ENCODE measurements around the gene PXMP4.

Gene PXMP4

DNA sequence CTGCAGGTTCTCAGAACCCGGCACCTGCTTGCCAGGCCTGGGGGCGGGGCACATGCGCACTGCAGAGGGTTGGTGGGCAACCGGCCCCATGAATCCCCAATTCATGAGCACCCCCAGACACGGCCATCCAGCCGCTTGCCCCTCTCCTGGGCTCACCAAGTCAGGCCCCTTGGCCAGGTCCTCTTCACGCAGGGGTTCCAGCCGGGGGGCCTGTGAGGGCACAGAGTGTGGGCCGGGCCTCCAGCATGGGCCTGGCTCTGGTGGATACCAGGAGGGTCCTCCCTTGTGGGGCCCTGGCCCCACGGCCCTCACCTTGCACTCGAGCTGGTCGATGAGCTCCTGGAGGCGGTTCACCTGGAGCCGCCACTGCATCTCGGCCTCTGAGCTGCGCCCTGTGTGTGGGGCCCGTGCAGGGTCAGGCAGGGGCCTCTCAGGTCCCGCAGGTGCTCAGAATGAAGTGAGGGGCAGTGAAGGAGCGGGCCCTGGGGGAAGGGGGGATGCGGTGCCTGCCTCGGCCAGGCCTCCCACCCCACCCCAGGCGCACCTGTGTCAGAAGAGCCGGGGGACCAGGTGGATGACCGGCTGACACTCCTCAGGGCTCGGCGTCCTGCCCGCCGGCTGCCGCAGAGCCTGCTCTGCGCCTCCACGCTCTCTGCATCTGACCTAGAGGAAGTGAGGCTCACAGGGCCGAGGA, 60.6 kb downstream of the PXMP4 start:
- no peak overlapping the region for H3K27ac ChIP-seq
- no peak for DNase-seq (ENCODE audit: low read depth, low spot score)

DNA sequence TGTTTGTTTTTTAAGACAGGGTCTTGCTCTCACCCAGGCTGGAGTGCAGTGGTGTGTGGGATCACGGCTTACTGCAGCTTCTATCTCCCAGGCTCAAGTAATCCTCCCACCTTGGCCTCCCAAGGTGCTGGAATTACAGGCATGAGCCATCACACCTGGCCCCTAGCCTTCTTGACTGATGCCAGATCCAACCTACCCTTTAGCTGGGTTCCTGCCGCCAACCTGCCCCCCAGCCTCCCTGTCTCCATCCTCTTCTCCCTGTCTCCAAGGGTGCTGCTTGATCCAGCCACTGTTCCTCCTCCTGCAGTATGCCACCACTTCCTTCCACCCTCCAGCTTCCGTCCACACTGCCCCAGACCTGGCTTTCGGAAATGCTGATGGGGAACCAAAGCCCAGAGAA, 61.2 kb downstream of the PXMP4 start:
- no peak overlapping the region for H3K27ac ChIP-seq
- no peak for DNase-seq (ENCODE audit: low read depth, low spot score)

DNA sequence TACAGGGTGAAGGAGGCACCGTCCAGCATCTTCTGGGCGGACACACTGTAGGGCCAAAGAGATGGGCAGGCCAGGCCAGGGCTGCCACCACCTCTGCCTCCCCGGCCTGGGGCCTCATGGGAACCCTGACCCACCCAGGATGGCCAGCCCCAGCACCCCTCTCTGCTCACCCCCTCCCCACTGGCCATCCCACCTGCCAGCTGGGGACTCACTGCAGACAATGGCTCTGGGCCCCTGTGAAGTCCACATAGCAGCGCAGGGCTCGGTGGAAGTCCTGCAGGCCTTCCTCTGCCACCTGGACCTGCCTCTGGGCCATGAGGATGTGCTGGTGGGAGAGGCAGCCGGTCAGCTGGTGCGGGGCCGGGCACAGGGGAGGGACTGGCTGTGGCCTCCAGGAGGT, 61.6 kb downstream of the PXMP4 start:
- no peak for DNase-seq (ENCODE audit: low read depth, low spot score)
- H3K27ac ChIP-seq = no peak overlapping the region

DNA sequence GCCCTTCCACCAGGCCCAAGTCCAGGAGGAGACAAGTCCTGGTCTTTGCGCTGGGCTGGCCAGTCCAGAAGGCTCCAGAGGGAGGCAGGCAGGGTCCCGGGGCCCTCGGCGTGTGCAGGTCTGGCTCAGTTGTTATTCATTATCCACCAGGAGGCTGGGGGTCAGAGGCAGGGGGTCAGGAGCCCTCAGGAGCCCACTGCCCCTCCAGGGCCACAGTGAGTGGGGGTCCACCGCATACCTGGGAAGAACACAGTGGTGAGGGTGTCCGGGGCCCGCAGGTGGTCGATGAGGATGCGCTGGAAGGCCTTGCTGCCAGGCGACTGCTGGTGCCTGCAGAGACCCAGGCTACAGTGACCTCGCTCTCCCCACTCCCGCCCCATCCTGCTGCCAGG, 62.4 kb downstream of the PXMP4 start:
- DNase-seq (ENCODE audit: low read depth, low spot score) = no peak
- H3K27ac ChIP-seq = no peak overlapping the region

DNA sequence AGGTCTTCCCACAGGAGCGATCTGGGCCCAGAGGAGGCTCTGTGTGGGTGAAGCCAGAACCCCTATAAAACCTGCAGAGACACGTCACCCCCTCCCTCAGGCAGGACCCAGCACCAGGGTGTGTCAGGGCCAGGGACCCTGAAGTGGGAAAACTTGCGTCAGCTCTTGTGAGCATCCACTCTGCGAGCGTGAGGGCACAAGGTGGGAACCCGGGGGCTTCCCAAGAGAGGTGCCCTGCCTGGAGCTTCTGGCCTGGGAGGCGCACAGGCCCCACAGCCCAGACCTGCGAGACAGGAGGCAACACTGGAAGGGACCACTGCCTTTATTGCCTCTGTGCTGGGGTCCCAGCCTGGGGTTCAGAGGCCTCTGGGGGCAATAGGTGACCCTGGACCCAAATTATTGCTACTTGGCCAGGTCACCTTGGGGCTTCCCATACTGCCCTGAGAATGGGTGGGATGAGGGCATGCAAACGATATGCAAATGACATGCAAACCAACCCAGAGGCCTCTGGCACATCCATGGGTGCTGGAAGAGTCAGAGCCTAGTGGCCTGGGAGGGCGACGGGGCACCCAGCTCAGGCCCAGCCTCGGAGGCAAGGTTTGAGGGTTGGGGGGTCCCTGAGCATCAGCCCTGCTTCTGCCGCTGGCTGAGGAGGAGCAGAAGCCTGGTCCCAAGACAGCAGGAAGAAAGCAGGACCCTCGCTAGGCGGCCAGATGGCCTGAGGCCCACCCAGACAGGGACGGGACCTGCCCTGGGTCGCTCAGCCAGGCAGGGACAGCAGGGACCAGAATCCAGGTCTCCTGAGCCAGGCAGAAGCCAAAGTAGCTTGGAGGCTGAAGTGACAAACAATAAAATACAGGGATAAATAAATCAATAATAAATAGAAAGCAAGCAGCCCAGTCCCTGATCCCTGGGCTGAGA, 63.1 kb downstream of the PXMP4 start:
- DNase-seq (ENCODE audit: low read depth, low spot score) = no peak

DNA sequence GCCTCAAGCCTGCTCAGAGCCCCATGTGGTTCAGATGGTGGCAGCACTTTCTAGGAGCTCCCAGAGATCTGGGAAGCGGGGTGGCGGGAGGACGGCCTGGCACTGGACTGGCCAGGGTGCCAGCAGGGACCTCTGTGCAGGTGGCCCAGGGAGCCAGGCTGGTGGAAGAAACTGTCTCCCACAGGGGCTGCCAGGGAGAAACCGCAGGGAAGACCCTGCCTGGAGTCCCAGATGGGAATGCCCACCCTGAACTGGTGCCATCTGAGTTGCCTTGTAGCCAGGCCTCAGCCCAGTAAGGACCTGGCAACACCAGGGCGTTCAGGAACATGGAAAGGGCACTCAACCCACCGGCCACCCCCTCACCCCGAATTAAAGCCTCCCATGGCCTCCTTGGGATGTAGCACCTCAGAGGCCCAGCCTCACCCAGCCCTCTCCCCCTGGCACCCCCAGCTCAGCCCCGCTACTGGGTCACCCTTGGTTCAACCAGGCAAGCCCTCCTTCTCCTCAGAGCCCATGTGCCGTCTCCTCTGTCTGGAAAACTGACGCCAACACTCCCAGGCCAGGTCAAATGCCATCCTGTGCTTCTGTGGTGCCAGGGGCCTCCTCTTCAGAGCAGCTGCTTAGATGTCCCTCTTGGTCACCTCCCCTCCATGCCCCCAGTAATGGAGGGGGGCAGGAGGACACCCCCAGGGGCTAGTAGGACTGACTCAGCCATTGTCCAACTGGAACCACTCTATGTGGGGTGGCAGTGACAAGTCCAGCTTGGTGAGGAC, 63.9 kb downstream of the PXMP4 start:
- no peak for DNase-seq (ENCODE audit: low read depth, low spot score)
- no peak overlapping the region for H3K27ac ChIP-seq

More for the DNA sequence above, 63.1 kb downstream of the PXMP4 start:
- H3K27ac ChIP-seq = no peak overlapping the region

DNA sequence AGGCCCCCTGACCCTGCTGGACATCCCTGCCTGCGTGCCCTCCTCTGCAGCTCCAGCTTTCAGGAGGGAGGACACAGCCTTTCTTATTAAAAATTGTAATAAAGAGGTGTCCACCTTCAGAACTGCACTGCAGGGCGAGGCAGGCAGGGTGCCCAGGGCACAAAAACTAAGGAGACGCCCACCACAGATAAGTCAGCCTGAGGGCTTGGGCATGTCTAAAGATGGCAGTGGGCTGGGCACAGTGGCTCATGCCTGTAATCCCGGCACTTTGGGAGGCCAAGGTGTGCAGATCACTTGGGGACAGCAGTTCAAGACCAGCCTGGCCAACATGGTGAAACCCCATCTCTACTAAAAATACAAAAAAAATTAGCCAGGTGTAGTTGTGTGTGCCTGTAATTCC, 64.9 kb downstream of the PXMP4 start:
- DNase-seq (ENCODE audit: low read depth, low spot score) = no peak
- no peak overlapping the region for H3K27ac ChIP-seq

DNA sequence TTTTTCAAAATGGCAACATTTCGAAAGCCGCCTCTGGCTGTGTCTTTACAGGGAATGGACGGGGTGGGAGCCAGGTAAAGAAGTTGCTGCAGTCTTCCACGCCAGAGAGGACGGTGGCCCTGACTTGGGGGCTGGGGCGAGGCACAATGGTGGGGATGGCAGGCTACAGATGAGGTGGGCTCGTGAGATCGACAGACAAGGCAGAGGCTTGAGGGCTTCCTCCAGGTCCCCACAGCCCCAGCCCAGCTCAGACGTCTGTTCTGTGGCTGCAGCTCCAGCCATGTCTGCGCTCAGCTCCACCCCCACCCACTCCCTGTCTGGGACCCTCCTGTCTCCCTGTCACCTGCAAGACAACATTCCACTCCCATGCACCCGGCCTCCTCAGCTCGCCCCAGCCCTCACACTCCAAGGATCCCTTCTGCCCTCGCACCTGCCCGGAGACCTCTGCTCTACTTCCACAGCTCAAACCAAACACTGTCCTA, 65.4 kb downstream of the PXMP4 start:
- DNase-seq (ENCODE audit: low read depth, low spot score) = no peak
- H3K27ac ChIP-seq = no peak overlapping the region

DNA sequence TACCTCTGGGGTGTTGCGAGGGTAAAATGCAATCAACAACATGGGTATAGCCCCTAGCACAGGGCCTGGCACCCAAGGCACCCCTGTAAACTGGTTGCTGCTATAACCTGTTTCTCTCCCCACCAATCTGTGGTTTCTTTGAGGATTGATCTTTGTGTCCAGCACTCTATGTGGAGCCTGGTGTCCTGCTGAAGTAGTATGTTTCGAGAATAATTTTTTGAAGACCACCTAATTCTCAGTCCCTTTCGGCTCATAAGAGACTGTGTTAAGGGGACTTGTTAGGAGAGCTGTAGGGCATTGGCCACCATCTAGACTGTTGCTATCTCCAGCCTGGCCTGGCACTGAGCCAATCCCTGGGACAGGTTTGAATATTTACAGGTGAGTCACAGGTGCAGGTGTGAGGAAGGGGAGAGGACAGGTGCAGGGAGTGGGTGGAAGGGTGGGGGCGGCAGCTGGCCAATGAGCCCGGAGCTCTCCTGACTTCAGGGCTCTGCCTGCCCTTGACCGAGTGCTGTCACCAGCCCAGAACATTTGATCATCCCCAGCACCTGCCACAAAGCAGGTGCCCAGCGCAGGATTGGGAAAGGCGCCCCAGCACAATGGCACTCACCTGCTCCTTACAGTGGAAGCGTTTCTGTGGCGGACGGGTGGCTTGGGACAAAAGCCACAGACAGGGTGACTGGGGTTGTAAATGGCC, 66.1 kb downstream of the PXMP4 start:
- no peak overlapping the region for H3K27ac ChIP-seq
- DNase-seq (ENCODE audit: low read depth, low spot score) = peak; percentile 29

DNA sequence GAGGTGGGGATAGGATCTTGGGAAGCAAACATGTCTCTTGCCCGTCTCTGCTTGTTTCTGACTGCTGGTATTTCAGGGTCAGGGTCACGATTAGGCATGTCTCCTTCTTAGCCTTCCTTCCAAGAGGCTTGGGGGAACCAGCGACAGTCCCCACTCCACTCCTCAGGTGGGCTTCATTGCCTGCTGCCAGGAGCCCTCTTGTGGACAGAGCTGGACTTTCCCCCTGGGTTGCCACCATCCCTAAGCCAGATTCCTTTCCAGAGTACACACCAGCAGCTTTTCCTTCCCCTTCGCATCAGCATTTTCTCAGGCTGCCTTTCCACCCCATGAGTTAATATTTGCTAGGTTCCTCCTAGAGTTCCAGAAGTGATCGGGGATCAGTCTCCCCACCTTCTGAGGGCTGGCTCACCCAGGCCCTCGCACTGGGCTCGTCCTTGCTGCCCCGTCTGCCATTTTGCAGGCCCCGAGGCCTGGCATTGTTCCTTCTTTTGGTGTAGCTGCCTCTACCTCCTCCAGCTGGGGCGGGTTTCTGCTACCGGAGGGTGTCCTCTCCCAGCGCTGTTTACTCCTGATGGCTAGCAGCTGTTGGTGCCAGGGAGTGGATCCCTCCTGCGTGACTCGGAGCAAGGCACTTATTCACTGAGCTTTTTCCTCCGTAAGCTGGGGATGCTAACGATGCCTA, 66.8 kb downstream of the PXMP4 start:
- no peak overlapping the region for H3K27ac ChIP-seq
- no peak for DNase-seq (ENCODE audit: low read depth, low spot score)

Measured in epithelial cell of prostate (primary cell).